Cerebellar nuclear complex (tissue), 1 donor: ENCODE results near the gene NOX3.
"Not testable (repeated sequence)": the region's sequence is repeated elsewhere in the genome, so short reads cannot be mapped to it uniquely, and the experiment has no call there.

Experiments
- DNase-seq, 2 experiments: peaks; one replicate each; lab custom pipeline; 2025; lab: John Stamatoyannopoulos, UW

NOX3 gene

DNA sequence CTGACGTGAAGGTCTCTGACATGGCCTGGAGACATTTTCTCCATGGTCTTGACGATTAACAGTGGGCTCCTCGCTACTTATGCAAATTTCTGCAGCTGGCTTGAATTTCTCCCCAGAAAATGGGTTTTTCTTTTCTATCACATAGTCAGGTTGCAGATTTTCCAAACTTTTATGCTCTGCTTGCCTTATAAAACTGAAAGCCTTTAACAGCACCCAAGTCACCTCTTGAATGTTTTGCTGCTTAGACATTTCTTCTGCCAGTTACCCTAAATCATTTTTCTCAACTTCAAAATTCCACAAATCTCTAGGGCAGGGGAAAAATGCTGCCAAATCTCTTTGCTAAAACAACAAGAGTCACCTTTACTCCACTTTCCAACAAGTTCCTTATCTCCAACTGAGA lies 12.9 kb upstream of the NOX3 start:
- DNase-seq = not testable (repeated sequence)

DNA sequence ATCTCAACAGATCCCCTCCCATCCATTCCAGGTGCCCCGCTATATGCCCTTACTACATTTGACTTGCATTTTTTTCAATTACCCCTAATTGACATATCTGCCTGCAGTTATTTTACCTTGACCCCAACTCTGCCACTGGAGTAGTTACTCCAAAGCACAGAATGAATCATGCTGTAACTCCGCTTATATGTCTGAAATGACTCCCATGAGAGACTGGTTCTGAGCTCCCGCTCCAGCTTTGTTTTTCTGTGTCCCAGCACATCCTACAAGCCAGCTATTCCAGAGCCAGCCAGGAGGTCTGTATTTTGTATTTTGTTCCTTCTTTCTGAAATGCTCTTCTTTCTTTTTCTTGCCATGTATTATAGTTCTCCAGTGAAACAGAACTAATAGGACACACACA lies 10.9 kb upstream of the NOX3 start:
- DNase-seq = no peak

DNA sequence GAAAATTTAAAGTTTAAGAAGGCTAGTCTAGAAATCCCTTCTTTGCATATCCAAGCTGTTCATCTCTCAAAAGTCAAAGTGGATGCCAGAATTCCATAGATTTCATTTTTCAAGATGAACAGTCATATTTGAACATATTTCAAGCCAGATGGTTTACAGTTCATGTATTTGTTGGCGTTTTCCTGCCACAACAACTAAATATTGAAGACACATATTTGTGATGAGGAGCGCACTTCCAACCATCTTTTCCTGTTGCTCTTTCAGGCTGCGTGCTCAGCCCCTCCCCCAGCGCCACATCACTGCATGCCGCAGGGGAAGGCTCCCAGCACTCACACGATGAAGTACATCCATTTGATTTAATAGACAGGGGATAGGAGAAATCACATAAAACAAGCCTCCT lies 5.9 kb upstream of the NOX3 start:
- no peak for DNase-seq

DNA sequence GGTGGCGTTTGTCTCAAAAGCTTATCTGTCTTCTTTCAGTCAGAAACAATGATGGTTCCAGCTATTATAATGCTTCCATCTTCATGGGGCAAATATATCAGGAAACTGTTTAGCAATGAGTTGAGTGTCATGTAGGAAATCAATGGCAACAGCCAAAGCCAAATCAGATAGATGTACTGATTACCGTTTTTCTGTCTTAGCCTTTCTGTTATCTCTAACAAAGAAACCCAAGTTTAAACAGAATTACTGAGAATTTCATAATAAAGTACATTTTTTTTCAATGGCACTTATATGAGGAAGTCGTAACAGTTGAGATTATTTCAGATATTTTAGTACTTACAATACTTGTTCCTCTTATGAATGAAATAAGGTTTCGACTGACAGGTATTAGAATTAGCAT lies 1.2 kb downstream of the NOX3 start:
- DNase-seq = no peak

DNA sequence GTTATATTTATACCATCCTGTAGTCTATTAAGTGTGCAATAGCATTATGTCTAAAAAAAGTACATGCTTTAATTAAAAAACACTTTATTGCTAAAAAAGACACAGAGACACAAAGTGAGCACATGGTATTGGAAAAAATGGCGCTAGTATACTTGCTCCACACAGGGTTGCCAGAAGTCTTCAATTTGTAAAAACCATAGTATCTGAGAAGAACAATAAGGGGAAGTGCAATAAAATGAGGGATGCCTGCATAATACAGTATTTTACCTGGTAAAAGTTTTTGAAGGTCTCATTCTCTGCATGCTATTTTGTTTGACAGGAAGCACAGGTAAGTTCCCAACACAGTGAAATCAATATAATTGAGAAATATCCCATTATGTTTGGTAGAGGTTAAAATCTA lies 1.6 kb downstream of the NOX3 start:
- DNase-seq = no peak

DNA sequence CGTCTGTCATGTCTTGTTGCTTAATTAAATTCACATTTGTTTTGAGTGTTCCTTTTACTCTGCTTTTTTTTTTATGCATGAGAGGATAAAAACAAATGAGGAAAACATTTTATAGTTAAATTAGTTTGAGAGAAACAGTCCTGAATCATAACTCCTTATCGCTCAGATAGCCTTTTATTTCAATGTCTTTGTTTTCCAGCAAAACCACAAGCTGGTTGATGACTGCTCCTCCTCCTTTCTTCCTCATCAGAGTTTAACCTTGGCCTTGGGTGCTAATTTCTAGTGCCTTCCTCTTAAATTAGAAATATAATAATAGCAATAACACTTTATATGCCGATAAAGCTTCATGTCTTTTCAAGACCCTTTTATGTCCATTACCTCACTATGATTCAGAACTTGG lies 3.1 kb downstream of the NOX3 start:
- DNase-seq = no peak

DNA sequence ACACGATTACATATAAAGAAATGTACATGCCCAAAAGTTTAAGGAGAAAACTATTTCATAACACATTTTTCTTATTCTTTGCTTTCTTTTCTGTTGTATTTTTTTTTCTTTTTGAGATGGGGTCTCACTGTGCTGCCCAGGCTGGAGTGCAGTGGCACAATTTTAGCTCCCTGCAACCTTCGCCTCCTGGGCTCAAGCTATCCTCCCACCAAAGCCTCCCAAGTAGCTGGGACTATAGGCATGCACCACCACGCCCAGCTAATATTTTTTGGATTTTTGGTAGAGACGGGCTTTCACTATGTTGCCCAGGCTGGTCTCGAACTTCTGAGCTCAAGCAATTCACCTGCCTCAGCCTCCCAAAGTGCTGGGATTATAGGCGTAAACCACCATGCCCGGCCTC lies 4.1 kb downstream of the NOX3 start:
- DNase-seq = not testable (repeated sequence)

DNA sequence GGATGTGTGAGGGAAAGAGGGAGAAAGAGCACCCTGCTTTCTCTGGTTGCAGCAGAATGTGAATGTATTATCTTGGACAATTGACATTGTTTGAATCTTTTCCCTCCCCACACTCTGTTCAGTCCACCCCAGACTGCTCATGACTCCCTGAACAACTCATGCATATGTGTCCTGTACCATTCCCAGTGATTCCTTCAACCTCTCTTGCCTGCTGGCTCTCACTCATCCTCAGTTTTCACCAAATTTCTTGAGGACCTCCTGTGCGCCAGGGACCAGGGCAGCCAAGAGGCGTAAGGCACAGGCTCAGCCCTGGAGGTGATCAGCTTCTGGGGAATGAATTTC lies 5.4 kb downstream of the NOX3 start:
- DNase-seq = no peak

DNA sequence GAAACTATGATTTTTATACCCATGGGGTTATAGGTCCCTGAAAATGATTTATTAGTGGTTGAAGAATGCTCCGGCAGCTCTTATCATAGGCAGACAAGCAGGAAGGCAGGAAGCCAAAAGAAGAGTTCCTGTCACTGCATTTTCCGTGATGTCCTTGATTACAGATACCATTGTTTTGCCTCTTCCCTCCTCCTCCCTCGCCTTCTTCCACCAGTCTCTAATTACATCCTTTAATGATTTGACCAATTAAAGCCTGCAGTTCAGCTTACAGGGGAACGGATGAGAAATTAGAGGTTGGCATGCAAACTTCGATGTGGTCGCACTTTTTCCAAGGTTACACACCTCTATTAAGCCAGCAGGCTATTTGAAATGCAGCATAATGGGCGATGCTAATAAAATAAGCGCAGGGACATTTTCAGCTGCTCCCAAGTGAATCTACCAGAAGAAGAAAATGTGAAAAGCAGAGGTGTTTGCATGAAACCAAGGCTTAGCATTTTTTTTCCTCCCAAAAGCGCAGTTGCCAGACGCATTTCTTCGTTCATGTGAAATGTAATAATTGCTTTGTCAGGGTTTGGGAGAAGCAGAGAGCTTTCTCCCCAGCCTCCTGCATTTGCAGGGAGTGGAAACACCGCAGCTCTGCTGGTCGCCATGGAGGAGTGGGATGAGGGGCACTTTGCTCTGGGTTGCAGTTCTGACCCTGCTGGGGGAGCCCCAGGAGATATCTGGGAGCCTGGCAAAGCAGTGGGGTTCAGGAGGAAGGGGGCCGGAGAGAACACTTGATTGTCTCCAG lies 6.0 kb downstream of the NOX3 start:
- DNase-seq = no peak

DNA sequence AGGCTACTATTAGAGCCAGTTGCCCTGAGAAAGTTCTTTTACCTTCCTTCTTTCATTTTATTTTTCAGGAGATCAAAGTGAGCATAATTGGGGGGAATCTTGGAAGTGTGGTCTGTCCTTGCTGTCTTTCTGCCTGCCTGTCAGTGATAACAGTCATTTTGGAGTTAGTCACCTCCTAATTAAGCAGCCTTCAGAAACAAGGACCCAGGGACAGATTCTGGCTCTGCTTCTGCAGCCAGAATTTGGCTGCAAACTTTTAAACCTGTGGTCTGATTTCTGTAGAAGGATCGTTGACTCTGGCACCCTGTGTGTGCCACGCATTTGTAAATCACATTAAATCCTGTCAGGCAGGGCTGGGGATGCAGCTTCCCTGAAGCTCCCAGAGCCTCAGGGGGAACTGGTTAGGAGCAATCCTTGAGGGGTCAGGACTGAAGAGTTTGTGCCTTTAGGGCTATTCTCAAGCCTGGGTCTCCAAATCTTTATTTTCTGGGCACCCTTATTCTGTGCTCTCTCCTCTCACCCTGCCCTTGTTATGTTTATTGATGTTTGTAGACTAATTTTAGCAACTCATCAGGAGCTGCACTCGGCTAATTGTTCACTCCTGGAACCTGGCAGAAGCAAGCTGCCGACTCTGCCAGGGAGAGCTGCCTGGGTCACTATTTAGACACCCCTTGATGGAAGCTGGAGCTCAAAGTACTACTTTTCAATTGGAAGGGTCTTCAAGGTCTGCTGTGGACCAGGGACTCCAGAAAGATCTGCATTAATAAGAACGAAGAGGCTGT lies 6.8 kb downstream of the NOX3 start:
- DNase-seq = no peak

DNA sequence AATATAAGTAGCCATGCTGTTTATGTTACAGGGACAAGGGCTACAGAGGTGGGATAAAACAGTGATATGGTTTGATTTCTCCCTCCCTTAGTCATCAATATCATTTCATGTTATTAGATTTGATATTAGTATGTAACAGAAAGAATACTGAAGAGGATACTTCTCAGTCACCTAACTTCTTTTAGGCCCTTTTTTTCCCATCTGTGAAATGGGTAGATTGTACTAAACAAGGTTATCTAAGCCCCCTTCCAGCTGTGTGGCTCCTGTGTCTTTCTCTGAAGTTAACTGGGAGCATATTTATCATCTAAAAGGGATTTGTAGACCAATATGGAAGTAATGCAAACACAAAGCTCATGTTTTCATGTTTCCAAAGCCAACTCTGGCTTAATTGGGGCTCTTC lies 7.7 kb downstream of the NOX3 start:
- no peak for DNase-seq

DNA sequence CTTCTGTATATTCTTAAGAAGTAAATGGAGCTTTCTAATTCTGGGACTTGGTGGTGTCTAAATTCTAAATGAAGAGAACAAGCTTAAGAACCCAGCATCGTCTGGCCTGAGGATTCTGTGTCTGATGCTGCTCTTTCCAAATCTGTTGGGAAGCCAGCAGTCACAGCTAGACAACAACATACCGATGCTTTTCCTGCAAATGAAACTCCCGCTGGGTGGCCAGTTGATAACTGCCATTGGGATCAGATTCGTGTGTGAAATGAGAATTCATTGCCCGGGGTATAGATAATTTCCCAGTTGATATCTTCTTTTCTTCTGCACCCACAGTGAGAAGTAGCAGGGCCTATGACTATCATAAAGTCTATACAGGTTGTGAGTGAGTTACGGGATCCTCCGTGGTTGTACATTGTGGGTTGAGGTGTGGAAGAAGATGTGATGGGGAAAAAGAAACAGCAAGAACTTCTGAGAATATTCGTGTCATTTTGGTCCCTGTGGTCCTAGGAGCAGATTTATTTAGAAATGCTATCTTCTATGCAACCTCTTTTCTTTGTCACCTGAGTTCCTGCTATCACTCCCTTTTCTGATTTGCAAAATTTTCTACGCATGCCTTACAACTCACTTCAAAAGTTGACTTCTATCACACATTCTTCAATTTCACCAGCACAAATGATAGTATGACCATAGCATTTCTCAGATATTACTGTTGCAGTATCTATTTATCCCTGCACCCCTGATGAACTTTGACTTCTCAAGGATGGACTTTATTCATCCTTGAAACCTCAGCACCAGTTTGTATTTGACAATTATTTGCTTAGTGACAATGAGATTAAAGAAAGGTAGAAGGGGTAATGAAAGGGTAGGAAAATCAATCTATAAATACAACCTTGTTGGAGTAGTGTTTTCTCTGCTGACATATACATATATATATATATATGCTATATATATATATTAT lies 10.4 kb downstream of the NOX3 start:
- DNase-seq = no peak

DNA sequence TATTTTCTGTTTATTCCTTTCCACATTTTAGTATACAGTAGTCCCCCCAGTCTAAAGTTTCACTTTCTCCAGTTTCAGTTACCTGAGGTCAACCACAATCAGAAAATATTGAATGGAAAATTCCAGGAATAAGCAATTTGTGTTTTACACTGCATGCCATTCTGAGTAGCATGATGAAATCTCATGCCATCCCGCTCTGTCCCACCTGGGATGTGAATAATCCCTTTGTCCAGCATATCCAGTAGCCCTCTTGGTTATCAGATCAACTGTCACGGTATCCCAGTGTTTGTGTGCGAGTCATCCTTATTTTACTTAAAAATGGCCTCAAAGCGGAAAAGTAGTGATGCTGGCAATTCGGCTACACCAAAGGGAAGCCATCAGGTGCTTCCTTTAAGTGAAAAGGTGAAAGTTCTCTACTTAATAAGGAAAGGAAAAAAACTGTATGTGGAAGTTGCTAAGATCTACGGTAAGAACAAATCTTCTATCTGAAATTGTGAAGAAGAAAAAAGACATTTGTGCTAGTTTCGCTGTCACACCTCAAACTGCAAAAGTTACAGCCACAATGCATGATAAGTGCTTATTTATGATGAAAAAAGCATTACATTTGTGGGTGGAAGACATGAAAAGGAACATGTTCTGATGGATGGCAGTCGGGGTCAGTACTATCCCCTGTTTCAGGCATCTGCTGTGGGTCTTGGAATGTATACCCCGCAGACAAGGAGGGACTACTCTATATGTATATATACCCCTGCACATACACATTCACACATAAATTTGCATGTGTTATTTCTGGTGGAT lies 11.3 kb downstream of the NOX3 start:
- no peak for DNase-seq

DNA sequence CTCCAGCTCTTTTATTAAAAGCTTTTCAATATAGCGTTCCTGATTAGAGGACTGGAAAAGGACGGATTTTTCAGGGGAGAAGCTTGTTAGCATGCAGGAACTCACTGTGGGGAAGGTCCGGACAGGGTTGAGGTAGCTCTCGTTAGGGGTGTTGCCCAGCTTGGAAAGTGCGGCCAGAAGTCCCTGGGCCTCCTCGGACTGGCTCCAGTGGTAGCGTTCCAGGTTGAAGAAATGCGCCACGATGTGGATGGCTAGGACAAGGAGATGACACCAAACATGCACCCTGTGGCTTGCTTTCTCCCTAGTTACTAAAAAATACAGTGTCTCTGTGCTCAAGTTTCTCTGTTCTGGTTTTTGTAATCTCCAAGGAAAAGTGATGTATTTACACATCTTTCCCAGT lies 12.5 kb downstream of the NOX3 start:
- DNase-seq = no peak

DNA sequence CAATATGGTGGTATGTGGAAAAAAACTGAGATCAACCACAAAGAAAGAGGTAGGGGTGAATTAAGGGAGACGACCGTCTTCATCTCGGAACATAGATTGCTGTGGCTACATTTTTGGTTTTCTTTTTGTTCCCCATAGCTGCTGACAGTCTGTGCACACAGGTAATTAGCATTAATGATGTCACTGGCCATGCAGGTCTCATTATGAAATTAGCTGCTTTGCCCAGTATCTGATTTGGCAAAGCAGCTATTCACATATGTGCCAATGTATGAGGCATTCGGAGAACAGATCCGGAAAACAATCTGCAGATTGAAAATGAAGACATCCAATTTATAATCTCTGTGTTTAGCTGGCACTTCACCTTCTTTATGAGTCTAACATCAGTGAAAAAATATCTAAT lies 13.1 kb downstream of the NOX3 start:
- DNase-seq = no peak

DNA sequence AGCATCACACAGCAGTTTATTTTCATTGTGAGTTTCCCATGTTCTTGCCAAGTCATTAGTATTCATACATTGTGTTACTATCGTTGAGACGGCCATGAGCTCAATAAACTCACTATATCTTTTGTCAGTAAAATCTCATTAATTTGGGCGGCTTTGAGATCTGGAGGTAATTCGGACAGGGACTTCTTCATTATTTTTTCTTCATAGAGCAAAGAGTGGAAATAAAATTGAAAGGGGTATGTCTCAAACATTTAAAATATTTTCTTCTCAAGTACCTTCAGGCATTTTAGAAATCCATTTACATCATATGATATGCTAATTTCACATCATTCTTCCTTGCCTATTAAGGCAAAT lies 14.6 kb downstream of the NOX3 start:
- no peak for DNase-seq

DNA sequence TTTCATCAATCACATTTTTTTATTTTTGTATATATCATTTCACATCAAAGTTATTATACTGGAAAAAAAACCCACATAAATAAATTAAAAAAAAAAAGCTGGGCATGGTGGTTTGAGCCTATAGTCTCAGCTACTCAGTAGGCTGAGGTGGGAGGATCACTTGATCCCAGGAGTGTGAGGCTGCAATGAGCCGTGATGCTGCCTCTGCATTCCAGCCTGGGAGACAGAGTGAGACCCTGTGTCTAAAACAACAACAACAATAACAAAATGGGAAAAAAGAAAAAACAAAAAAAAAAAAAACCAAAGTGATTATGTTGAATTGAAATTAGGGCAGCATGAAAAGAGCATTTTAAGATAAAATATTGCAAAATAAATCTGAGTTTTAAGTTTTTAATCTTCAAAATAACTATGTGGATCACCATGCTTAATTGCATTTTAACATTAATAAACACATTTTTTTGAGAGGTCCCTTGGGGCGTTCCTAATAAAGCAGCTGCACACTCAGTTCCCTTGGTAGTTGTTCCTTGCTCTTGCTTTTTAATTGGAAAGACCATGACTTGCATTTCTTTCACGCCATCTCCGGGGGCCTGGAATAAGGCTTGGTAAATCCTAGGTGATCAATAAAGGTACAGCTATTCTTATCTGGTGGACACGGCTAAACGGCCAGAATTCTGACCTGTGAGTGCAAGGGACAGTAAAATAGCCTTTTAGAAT lies 15.1 kb downstream of the NOX3 start:
- DNase-seq = no peak

DNA sequence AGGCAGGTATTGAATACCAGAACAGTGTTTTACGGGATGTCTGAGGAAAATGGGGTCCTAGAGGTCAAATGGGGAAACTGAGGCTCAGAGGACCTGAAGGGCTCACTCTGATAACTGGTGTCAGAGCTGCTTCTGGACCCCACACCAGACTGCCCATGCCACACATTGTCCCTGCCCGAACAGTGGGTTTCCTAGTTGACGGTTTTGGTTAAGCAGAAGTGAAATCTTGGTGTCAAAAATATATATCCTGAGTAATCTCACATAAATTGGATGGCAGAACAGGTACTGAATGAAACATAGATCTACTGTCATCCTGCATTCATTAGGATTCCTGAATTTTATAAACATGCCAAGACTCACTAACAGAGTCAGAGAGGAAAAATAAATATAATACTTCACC lies 16.3 kb downstream of the NOX3 start:
- DNase-seq = no peak

DNA sequence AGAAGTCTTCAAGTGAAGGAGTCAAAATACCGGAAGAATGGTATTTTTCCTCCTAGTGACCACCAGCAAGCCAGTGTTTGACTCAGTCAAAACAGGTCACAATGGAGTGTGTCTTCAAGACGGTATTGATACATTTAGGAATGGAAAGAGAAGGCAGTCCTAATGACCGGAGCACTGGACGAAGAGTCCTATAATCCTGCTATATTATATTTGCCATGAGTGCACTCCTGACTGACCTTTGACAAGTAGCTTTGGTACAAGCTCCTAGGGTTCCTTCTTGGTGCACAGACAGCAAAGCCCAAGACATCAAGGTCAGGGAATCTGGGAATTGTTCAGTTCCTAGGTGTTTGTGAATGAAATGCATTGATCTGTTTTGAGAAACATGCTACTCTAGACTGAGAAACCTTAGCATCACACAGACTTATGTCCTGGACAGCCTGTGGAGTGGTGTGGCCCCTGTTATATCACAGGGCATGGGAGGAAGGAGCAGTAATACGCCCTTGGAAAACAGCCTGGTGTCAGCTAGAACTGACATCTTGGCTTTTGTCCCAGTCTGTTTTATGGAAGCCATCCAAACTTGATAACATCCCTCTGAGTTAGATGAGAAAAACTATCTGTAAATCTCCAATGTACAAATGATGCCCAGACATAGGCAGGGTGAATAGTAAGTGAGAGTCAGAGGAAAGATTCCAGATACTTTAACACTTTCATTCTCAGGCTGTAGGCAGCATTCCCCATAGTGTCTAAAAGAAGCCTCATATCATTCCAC lies 18.5 kb downstream of the NOX3 start:
- no peak for DNase-seq

DNA sequence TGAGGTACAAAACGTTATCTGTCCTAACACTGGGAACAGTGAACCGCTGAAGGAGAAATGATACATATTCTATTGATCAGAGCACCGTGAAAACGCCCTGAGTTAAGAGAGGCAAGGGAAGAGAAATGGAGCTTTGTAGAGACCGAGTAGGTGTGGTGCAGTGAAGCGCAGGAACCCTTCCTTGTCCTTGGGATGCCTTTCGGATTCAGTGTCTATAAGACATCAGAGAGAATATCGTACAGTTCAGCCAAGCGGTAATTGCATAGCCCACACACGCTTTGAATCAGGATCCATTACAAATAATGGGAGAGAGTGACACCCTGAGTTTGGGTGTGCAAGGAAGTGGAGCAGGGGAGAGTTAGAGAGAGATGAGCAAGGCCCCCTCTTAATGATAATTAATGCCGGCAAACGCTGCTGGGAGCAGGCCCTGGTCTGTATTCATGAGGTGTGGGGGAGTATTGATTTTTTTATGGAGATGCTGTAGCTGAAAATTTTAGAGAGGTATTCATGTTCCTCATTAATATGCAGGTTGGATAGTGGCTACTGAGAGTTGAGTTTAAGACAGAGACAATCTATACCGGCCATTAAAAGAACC lies 20.7 kb downstream of the NOX3 start:
- DNase-seq = no peak
